Upper lobe of left lung (tissue), 6 donors: ENCODE data around the gene MAGOHB. TPM values are rescaled to one million over a fixed set of nuclear protein-coding genes. Genes with fewer than 3 reads are reported as not detected.

ENCODE experiments used
- ATAC-seq, 2 donors: fragments of 200-7000 bp; cut with Tn5 transposase; one replicate each; pipeline ENCODE4 v1.9.1; 2022; ENCODE audit warnings: mild to moderate bottlenecking in 2 of 2, moderate library complexity in 2 of 2; ENCODE audit not compliant: low FRiP score in 2 of 2
- DNase-seq, 2 donors: peaks; one replicate each; pipeline ENCODE4 v3.0.0-alpha.2; 2019 to 2020
- H3K27ac ChIP-seq, 4 donors: fragments of 200-600 bp; sonication (generic); one replicate each; pipeline ENCODE4 v1.5.1; 2016 to 2019
- H3K27me3 ChIP-seq, 4 donors: fragments of 200-600 bp; sonication (generic); one replicate each; pipeline ENCODE4 v1.5.1; 2017 to 2019
- H3K36me3 ChIP-seq, 4 donors: fragments of 200-600 bp; sonication (generic); one replicate each; pipeline ENCODE4 v1.5.1; 2016 to 2019
- H3K4me1 ChIP-seq, 4 donors: fragments of 200-600 bp; sonication (generic); one replicate each; pipeline ENCODE4 v1.5.1; 2018 to 2019
- H3K4me3 ChIP-seq, 4 donors: fragments of 200-600 bp; sonication (generic); one replicate each; pipeline ENCODE4 v1.5.1; 2017 to 2019; ENCODE audit warnings: mild to moderate bottlenecking in 2 of 4, moderate library complexity in 1 of 4
- H3K9me3 ChIP-seq, 4 donors: fragments of 200-600 bp; sonication (generic); one replicate each; pipeline ENCODE4 v1.5.1; 2018 to 2019
- CTCF ChIP-seq, 6 experiments: fragments of 450-650 bp in 4 of 6; fragments of 200-600 bp in 2 of 6; sonication (generic) in 2 of 6; IDR thresholded peaks; one replicate each; pipeline ENCODE4 v1.5.1; 2016 to 2019; ENCODE audit warnings: antibody characterized with exemption in 6 of 6
- EP300 ChIP-seq, 4 donors: sonication (generic); formaldehyde crosslinking; IDR thresholded peaks; one replicate each; pipeline ENCODE4 v1.5.1; 2017; ENCODE audit warnings: antibody characterized with exemption in 4 of 4, control low read depth in 2 of 4
- POLR2A ChIP-seq, 4 donors: fragments of 450-650 bp; IDR thresholded peaks; one replicate each; pipeline ENCODE4 v1.5.1; 2016 to 2017; ENCODE audit warnings: antibody characterized with exemption in 4 of 4, mild to moderate bottlenecking in 2 of 4
- POLR2AphosphoS5 ChIP-seq, 2 donors: sonication (generic); formaldehyde crosslinking; IDR thresholded peaks; one replicate each; pipeline ENCODE4 v1.5.1; 2017; ENCODE audit warnings: antibody characterized with exemption in 2 of 2
- WGBS, 2 donors: methylation state at CpG; one replicate each; pipeline ENCODE4 v1.1.5; 2017 to 2018; 5-methylcytosine and 5-hydroxymethylcytosine counted together
- total RNA-seq, 6 donors: library from RNA; depleted of rRNA in 4 of 6; stranded (reverse); fragments of >200 nt in 4 of 6; gene quantifications; one replicate each; pipeline versions ENCODE4 v1.1.0 to v1.2.1, GENCODE V29; 2016 to 2021
- donor health status: DM: no; HTN: no; CAD: no; lungs with moderate emphysema.
- donor health status: DM: no; HTN: yes; CAD: no; lungs with severe emphysema.

Gene MAGOHB
- total RNA-seq, 6 donors from 2014 or later = 7.8 to 21.0 (median 13.7) TPM

- no peak for DNase-seq
- TF ChIP-seq POLR2A (IDR thresholded peaks at IDR 0.05) = no peak
- TF ChIP-seq CTCF (IDR thresholded peaks at IDR 0.05) = no peak
- no peak for TF ChIP-seq POLR2AphosphoS5 (IDR thresholded peaks at IDR 0.05)
- no peak for TF ChIP-seq EP300 (IDR thresholded peaks at IDR 0.05)
- no peak overlapping the region for H3K4me3 ChIP-seq
- ATAC-seq = no peak
- H3K27me3 ChIP-seq = no peaks in the 10 kb centered on the region
- peaks cover 0 to 47% (median 13%) of the 10 kb centered on the region in 4 donors for H3K36me3 ChIP-seq
- peaks cover 12 to 21% (median 14%) of the 10 kb centered on the region in 4 donors for H3K4me1 ChIP-seq
- no peak overlapping the region for H3K27ac ChIP-seq
- no peaks in the 10 kb centered on the region for H3K9me3 ChIP-seq
- 92 to 93% methylated on average over 3 of the region's 3 CpGs for WGBS, 2 donors
Observed at GRCh38 chr12:10610188-10610587, 3.2 kb downstream of the MAGOHB start.

GRCh38 chr12:10607885-10608458 lies 5.4 kb downstream of the MAGOHB start:
- Histone ChIP-seq H3K27me3 (no peaks in the 10 kb centered on the region), H3K4me1 (peaks cover 12 to 13% (median 12%) of the 10 kb centered on the region in 4 donors), H3K36me3 (peaks cover 0 to 54% (median 13%) of the 10 kb centered on the region in 4 donors), H3K9me3 (no peaks in the 10 kb centered on the region), H3K27ac (no peak overlapping the region), H3K4me3 (no peak overlapping the region)
- TF ChIP-seq CTCF (IDR thresholded peaks at IDR 0.05) = no peak
- TF ChIP-seq POLR2AphosphoS5 (IDR thresholded peaks at IDR 0.05) = no peak
- 86 to 88% methylated on average over 3 of the region's 3 CpGs for WGBS, 2 donors
- no peak for DNase-seq
- ATAC-seq = no peak

DNA sequence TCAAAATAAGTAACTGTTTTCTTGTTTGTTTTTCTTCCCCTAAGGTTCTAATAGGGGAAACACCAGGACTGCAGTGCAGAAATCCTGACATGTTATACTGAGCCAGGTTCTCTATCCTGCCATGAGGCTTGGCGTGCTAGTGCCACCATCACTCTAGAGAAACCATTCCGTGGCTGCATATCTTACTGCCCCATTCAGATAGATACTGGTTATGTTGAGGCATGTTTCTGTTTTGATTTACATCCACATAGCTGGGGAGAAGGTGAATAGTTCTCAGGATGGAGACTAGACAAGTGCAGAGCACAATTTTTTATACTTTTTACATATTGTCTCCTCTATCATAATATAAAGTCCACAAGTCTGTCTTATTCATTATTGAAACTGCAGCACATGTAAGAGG lies 11.5 kb downstream of the MAGOHB start:
- 88 to 100% methylated on average over 2 of the region's 2 CpGs for WGBS, 2 donors
- H3K27ac ChIP-seq = no peak overlapping the region
- DNase-seq (no peak), ATAC-seq (no peak)
- no peaks in the 10 kb centered on the region for H3K4me1 ChIP-seq
- H3K4me3 ChIP-seq = no peak overlapping the region
- peaks cover 0 to 26% (median under 1%) of the 10 kb centered on the region in 4 donors for H3K36me3 ChIP-seq
- no peak for TF ChIP-seq EP300 (IDR thresholded peaks at IDR 0.05)
- TF ChIP-seq POLR2A (IDR thresholded peaks at IDR 0.05) = no peak
- no peak for TF ChIP-seq CTCF (IDR thresholded peaks at IDR 0.05)
- no peak for TF ChIP-seq POLR2AphosphoS5 (IDR thresholded peaks at IDR 0.05)
- H3K9me3 ChIP-seq = no peaks in the 10 kb centered on the region
- H3K27me3 ChIP-seq = no peaks in the 10 kb centered on the region

GRCh38 chr12:10600988-10601387 lies 12.4 kb downstream of the MAGOHB start:
- no peak for TF ChIP-seq POLR2AphosphoS5 (IDR thresholded peaks at IDR 0.05)
- TF ChIP-seq POLR2A (IDR thresholded peaks at IDR 0.05) = no peak
- no peak for TF ChIP-seq EP300 (IDR thresholded peaks at IDR 0.05)
- TF ChIP-seq CTCF (IDR thresholded peaks at IDR 0.05) = no peak
- 82 to 84% methylated on average over 6 of the region's 6 CpGs for WGBS, 2 donors
- Histone ChIP-seq H3K27ac (no peak overlapping the region), H3K36me3 (peaks cover 0 to 21% (median 0%) of the 10 kb centered on the region in 4 donors), H3K4me1 (no peaks in the 10 kb centered on the region), H3K9me3 (no peaks in the 10 kb centered on the region), H3K4me3 (no peak overlapping the region), H3K27me3 (no peaks in the 10 kb centered on the region)
- DNase-seq (no peak), ATAC-seq (no peak)

DNA sequence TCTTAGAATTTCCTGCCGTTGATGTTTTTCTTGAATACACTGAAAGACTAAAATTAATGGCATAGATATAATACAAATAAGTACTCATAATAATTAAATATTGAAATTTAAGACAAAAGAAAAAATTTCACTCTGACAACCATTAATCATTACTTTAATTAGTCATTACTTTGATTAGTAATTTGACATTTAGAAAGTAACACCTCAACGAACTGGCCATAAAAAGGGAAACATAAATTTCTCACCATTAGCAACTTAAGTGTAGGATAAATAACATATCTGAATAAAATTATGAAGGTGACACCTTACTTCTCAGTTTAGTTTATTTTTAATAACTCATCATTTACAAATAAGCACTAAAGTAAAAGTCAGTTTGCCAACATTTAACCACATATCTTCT lies 17.5 kb downstream of the MAGOHB start:
- Histone ChIP-seq H3K27me3 (no peaks in the 10 kb centered on the region), H3K27ac (no peak overlapping the region), H3K4me3 (no peak overlapping the region), H3K4me1 (no peaks in the 10 kb centered on the region), H3K36me3 (peaks cover 0 to 15% (median 0%) of the 10 kb centered on the region in 4 donors), H3K9me3 (no peaks in the 10 kb centered on the region)
- ATAC-seq (no peak), DNase-seq (no peak)
- WGBS, 2 donors = 60% methylated on average over 2 of the region's 2 CpGs
- TF ChIP-seq EP300 (IDR thresholded peaks at IDR 0.05) (no peak), POLR2AphosphoS5 (IDR thresholded peaks at IDR 0.05) (no peak), CTCF (IDR thresholded peaks at IDR 0.05) (no peak), POLR2A (IDR thresholded peaks at IDR 0.05) (no peak)
